HEK293 (cell line): ENCODE results near the gene DNAAF8.

Experiments used
- CTCF ChIA-PET: fragments of 350-600 bp; formaldehyde crosslinking; extraction: SDS; loops from one replicate; lab custom pipeline; 2021; ENCODE audit warnings: antibody characterized with exemption; lab: Yijun Ruan, JAX
- POLR2A ChIA-PET: fragments of 300-600 bp; formaldehyde crosslinking; extraction: SDS; loops from one replicate; lab custom pipeline; 2020; ENCODE audit warnings: antibody characterized with exemption, inconsistent platforms; lab: Yijun Ruan, JAX
- H3K27ac ChIP-seq: fragments of 200-500 bp; sonication (Bioruptor generic); 2 replicates; pipeline ENCODE4 v1.5.1; 2014; ENCODE audit warnings: low read depth, low read length, control low read depth, inconsistent platforms; ENCODE audit errors: extremely low read depth
- H3K36me3 ChIP-seq, 2 experiments: fragments of 200-500 bp in 1 of 2; sonication (Bioruptor generic) in 1 of 2; 1 replicate in 1 of 2; 2 replicates in 1 of 2; pipeline ENCODE4 v1.5.1; 2014 to 2017; ENCODE audit warnings: inconsistent platforms in 2 of 2, low read length in 2 of 2; ENCODE audit not compliant: control insufficient read depth in 2 of 2, insufficient read depth in 1 of 2
- H3K4me1 ChIP-seq: fragments of 200-500 bp; sonication (Bioruptor generic); 2 replicates; pipeline ENCODE4 v1.5.1; 2014; ENCODE audit warnings: mild to moderate bottlenecking, low read length, inconsistent platforms; ENCODE audit not compliant: control insufficient read depth, insufficient read depth
- H3K4me3 ChIP-seq: 2 replicates; pipeline ENCODE4 v1.5.1; 2011; ENCODE audit warnings: low read depth, mild to moderate bottlenecking, control low read depth, low read length, moderate library complexity
- H3K9me3 ChIP-seq: fragments of 200-500 bp; sonication (Bioruptor generic); 2 replicates; pipeline ENCODE4 v1.5.1; 2014; ENCODE audit warnings: low read depth, low read length, inconsistent platforms; ENCODE audit not compliant: control insufficient read depth, insufficient read depth
- GLIS1 ChIP-seq: fragments of 450-650 bp; formaldehyde crosslinking; IDR thresholded peaks from 2 replicates; pipeline ENCODE4 v1.5.1; 2016; ENCODE audit warnings: missing biosample characterization, missing genetic modification characterization
- SCRT2 ChIP-seq: fragments of 450-650 bp; formaldehyde crosslinking; IDR thresholded peaks from 2 replicates; pipeline ENCODE4 v1.5.1; 2016; ENCODE audit warnings: missing biosample characterization, missing genetic modification characterization
- ZNF248 ChIP-seq: fragments of 450-650 bp; formaldehyde crosslinking; IDR thresholded peaks from 2 replicates; pipeline ENCODE4 v1.5.1; 2017; ENCODE audit warnings: missing biosample characterization, missing genetic modification characterization
- ZNF473 ChIP-seq: fragments of 450-650 bp; formaldehyde crosslinking; IDR thresholded peaks from 2 replicates; pipeline ENCODE4 v1.5.1; 2017; ENCODE audit warnings: missing biosample characterization, missing genetic modification characterization
- TF ChIP-seq, protein P1 (sequence below): fragments of 450-650 bp; formaldehyde crosslinking; optimal IDR thresholded peaks from 2 replicates; pipeline ENCODE3; 2016; ENCODE audit warnings: missing biosample characterization, mild to moderate bottlenecking, missing genetic modification characterization
- TF ChIP-seq, protein P2 (sequence below): fragments of 450-650 bp; formaldehyde crosslinking; IDR thresholded peaks from 2 replicates; pipeline ENCODE4 v1.5.1; 2016; ENCODE audit warnings: missing biosample characterization, missing genetic modification characterization
- TF ChIP-seq, protein P3 (sequence below): fragments of 450-650 bp; formaldehyde crosslinking; IDR thresholded peaks from 2 replicates; pipeline ENCODE4 v1.5.1; 2016; ENCODE audit warnings: missing biosample characterization, missing genetic modification characterization

Gene DNAAF8

DNA sequence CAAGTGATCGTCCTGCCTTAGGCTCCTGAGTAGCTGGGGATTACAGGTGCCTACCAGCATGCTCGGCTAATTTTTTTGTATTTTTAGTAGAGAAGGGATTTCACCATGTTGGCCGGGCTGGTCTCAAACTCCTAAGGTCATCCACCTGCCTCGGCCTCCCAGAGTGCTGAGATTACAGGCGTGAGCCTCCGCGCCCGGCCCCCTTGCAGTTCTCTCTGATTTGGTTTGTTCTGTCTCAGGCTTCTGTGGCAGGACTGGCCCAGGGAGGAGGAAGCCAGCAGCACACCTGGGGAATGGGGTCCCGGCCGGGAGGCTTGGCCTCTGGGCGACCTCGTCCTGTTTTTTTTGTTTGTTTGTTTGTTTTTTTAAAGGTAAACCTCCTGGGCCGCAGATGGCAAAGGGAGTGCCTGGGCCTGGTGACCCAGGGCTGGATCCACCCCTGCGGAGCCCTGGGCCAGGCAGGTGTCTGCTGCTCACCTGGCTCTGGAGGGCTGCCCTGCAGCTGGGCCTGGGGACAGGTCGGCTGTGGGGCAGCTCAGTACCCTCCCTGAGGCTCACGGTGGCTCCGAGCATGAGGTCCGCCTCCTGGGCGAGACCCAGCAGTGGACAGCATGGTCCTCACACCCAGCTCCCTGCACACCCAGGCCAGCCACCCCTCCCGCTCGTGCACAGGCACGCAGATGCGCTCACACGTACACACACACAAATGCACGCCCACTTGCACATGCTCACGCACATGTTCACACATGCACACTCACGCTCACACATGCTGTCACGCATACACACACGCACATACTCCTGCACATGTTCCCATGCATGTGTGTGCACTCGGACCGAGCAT lies 44.3 kb upstream of the DNAAF8 start (continued):
- TF ChIP-seq, protein P1, sequence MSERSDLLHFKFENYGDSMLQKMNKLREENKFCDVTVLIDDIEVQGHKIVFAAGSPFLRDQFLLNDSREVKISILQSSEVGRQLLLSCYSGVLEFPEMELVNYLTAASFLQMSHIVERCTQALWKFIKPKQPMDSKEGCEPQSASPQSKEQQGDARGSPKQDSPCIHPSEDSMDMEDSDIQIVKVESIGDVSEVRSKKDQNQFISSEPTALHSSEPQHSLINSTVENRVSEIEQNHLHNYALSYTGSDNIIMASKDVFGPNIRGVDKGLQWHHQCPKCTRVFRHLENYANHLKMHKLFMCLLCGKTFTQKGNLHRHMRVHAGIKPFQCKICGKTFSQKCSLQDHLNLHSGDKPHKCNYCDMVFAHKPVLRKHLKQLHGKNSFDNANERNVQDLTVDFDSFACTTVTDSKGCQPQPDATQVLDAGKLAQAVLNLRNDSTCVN (tag by site-specific recombination) = peak; percentile 18

DNA sequence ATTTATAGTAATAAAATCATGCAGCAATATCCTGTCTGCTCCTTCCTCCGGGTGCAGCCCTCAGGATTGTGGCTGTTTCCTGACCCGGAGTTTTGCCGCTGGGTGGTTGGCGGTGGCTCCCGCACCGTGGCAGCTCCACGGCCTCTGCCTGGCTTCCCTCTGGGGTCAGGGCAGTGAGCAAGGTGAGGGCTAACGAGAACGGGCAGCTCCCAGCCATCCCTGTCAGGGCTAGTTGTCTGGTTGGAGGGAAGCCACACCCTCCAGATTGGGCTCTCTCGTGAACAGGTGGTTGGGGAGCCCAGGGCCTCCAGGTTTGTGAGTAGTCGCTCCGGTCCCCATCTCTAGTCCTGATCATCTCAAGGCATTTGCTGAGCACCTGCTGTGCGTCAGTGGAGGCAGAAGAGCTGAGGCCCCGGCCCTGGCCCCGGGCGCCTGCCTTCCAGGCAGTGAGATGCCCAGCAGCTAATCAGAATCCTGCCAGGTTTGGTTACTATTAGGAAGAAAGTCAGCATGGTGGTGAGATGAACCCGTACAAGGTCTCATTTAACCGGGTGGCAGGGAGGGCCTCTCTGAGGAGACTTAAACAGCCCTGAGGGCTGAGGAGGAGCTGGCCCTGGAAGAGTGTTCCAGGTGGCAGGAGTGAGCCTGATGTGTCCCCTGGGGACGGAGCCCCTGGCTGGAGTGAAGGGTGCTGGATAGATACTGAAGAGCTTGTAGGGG lies 43.2 kb upstream of the DNAAF8 start:
- CTCF ChIA-PET = no interaction called here
- Histone ChIP-seq H3K36me3 (peaks cover 0 to 45% of the 10 kb centered on the region in 2 experiments; a peak in 1 of 3 replicates), H3K27ac (no peak overlapping the region), H3K9me3 (no peaks in the 10 kb centered on the region), H3K4me3 (no peak overlapping the region), H3K4me1 (peaks cover 4% of the 10 kb centered on the region; the same call in 1 of the 2 replicates)
- POLR2A ChIA-PET = no interaction called here
- peak; percentile 58 for TF ChIP-seq SCRT2 (tag by site-specific recombination)
- TF ChIP-seq, protein P2, sequence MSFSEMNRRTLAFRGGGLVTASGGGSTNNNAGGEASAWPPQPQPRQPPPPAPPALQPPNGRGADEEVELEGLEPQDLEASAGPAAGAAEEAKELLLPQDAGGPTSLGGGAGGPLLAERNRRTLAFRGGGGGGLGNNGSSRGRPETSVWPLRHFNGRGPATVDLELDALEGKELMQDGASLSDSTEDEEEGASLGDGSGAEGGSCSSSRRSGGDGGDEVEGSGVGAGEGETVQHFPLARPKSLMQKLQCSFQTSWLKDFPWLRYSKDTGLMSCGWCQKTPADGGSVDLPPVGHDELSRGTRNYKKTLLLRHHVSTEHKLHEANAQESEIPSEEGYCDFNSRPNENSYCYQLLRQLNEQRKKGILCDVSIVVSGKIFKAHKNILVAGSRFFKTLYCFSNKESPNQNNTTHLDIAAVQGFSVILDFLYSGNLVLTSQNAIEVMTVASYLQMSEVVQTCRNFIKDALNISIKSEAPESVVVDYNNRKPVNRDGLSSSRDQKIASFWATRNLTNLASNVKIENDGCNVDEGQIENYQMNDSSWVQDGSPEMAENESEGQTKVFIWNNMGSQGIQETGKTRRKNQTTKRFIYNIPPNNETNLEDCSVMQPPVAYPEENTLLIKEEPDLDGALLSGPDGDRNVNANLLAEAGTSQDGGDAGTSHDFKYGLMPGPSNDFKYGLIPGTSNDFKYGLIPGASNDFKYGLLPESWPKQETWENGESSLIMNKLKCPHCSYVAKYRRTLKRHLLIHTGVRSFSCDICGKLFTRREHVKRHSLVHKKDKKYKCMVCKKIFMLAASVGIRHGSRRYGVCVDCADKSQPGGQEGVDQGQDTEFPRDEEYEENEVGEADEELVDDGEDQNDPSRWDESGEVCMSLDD (tag by site-specific recombination) = no peak
- no peak for TF ChIP-seq ZNF473
- TF ChIP-seq ZNF248 (tag by site-specific recombination) = no peak

DNA sequence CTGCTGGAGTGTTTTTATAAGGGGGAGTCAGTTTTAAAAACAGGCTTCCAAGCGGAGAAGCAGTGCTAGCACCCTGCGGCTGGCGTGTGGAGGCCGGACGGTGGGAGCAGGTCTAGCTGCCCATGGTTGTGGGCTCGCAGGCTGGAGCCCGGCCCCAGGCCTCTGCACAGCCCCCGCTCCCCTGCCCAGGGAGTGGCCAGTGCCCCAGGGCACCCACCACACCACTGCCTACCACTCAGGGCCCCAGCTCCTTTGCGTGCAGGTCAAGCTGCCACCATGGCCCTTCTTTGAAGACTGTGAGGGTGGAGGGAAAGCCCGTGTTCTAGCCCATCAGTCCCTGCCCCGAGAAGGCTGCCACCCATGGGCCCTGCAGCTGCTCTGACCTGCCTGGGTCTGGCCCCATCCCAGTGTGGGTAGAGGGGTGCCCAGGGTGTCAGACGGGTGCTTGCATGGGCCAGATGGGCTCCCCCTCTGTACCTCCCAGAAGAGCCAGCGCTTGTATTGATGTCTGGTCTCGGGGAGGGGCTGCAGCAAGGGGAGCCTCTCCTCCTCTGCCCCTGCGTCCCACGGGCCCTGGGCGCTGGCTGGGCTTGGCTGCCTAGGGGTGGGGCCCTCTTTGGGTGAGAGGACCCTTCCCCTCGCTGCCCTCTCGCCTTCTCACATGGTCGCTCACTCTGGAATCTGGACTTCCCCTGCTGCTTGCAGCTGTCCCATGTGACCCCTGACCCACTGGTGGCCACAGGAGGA lies 42.5 kb upstream of the DNAAF8 start:
- Histone ChIP-seq H3K4me1 (peaks cover 4% of the 10 kb centered on the region; the same call in 1 of the 2 replicates), H3K36me3 (peaks cover 0 to 45% of the 10 kb centered on the region in 2 experiments; a peak in 1 of 3 replicates), H3K4me3 (no peak overlapping the region), H3K9me3 (no peaks in the 10 kb centered on the region), H3K27ac (no peak overlapping the region)
- CTCF ChIA-PET = interaction anchor here (1.1 to 1.3 kb wide), 2 partner anchors 20 to 40 kb away, joined by 3 to 4 read pairs; no protein-coding TSS in a partner anchor
- no peak for TF ChIP-seq GLIS1 (tag by site-specific recombination)
- TF ChIP-seq, protein P3, sequence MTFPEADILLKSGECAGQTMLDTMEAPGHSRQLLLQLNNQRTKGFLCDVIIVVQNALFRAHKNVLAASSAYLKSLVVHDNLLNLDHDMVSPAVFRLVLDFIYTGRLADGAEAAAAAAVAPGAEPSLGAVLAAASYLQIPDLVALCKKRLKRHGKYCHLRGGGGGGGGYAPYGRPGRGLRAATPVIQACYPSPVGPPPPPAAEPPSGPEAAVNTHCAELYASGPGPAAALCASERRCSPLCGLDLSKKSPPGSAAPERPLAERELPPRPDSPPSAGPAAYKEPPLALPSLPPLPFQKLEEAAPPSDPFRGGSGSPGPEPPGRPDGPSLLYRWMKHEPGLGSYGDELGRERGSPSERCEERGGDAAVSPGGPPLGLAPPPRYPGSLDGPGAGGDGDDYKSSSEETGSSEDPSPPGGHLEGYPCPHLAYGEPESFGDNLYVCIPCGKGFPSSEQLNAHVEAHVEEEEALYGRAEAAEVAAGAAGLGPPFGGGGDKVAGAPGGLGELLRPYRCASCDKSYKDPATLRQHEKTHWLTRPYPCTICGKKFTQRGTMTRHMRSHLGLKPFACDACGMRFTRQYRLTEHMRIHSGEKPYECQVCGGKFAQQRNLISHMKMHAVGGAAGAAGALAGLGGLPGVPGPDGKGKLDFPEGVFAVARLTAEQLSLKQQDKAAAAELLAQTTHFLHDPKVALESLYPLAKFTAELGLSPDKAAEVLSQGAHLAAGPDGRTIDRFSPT (tag by site-specific recombination) = 0 out of 2 replicates have a peak, but pooled peaks have one; percentile 13
- TF ChIP-seq, all 188 proteins: peak for 1
- POLR2A ChIA-PET = interaction anchor here (1.5 to 2.2 kb wide), 2 partner anchors 43 to 111 kb away, joined by 4 to 8 read pairs; partner anchors contain the start of genes ANKS3, DNAAF8 and ROGDI
